HG03469 (cell line): ENCODE results near the gene STX8.
"Not testable (repeated sequence)": the region's sequence is repeated elsewhere in the genome, so short reads cannot be mapped to it uniquely, and the experiment has no call there.

Experiments used
- ATAC-seq: cut with Tn5 transposase; IDR thresholded peaks from one replicate; pipeline ENCODE4 v1.9.1; 2021; ENCODE audit warnings: mild to moderate bottlenecking, moderate library complexity, moderate number of reproducible peaks; ENCODE audit not compliant: unreplicated experiment

The STX8 gene

GRCh38 chr17:9271989-9272388, 303.6 kb downstream of the STX8 start:
- ATAC-seq = no peak

DNA sequence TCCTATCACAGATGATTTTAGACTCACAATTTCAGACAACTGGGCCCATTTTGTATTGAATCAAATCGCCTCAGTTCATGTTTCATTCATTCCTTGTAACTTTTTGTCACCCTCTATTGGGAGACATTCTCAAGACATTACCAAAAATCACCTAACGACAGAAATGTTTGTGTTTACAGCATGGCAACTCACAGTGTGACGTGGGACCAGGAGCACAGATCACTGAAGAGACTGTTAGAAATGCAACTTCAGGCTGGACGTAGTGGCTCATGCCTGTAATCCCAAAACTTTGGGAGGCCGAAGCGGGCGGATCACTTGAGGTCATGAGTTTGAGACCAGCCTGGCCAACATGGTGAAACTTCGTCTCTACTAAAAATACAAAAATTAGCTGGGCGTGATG, 304.7 kb downstream of the STX8 start:
- no peak for ATAC-seq

DNA sequence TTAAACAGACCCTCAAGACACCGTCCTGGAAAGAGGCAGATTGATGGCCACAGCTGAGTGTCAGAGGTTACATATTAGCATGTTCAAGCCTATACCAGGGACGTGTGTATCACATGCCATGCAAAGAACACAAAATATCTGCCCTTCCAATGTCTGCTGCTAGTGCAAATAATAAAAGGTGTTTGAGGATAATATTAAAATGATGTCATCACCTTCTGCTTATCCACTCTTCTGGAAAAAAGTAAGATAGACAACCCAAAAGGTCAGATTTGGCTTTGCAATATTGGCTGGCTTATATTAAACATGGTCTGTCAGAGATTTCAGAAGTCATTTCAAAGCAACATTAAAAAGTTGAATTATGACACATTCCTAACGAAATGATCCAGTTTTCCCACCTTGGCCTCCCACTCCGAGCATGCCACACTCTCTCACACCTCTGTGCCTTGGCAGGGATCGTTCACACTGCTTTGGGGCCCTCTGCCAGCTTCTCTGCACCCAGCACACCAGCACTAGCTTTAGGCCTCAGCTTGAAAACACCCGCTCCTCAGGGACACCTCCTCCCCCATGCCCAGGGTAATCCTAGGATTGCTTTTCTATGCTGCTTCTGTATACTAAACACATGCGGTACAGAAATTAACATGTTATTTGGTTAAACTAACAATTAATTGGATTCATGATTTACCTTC, 306.1 kb downstream of the STX8 start:
- no peak for ATAC-seq

DNA sequence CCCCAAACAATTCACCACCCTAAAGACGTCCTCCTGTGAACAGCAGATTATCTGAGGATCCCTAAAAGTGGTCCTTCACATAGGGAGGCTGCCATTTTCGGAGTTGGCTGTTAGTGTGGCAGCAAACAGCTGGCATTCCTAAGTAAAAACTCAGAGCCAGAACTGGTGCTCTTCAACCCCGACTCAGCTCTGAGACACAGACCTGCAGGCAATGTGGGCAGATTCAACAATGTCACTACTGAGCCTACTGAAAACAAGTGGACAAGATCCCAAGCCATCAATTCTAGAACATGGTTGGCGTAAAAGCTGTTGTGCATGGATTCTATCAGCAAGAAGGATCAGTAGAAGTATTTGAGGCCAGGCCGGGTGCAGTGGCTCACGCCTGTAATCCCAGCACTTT, 307.1 kb downstream of the STX8 start:
- no peak for ATAC-seq

DNA sequence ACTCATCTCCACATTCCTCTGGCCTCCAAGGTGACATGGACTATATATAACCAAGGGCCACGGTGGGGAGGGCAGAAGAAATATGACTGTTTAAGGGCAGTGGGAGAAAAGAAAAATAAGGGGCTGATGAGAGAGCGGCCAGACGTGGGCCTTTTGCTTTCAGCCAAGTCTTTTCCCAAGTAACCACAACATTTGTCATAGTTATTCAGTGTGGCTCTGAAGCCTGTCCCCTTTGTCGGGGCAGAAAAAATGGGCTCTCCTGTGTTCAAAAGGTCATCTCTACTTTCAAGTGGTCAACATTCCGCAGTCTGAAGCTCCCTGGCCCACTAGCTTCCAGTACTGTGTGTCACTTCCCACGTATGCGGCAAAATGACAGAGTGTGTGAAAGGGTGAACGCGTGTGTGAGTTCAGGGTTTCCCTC, 308.9 kb downstream of the STX8 start:
- ATAC-seq = no peak

DNA sequence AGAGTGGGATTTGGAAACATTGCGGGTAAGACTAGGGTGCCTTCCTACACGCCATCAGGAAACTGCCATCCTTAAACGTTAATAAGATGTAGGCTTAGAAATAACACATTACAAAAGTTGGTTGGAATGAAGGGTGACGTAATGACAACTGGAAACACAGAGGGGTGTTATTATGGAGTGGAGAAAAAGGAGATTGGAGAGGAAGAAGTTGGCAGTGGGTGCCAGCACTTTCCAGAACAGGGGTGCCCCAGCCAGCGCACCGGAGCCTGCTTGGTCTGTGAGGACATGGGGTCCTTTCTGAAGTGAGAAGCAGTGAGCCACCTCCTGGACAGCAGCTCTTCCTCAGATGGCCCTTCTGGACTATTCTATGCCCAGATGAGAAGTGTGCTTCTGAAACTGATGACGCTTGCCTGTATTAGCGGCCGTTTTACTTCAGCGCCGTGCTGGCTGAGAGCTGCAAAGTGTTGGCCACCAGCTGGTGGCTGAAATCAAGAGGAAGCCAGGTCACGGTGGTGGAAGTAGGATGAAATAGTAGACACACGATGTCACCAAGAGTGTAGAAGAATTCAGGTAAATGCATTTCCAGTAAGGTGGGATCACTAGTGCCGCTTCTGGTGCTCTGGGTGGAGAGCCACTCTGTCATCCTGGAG, 309.5 kb downstream of the STX8 start:
- no peak for ATAC-seq

- no peak for ATAC-seq
These were observed 314.3 kb downstream of the STX8 start for GRCh38 chr17:9261081-9262012.

DNA sequence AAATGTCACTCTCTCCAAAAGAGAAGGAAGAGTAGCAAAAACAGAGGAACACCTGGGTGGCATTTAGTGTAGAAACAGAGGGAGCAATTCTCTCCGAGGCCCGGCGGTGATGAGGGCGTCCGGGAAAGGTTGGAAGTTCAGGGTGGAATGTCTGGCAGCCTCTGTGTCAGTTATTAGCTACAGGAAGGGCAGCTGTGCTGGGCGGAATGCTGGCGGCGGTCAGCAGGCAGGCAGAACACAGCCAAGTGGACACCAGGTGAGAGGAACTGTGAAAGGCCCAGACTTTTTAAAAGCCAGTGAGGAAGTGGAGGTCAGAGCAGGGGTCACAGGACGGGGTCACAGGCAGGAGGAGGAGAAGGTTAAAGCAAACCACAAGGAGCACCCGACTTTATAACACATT, 316.2 kb downstream of the STX8 start:
- ATAC-seq = no peak

- no peak for ATAC-seq
These were observed 317.3 kb downstream of the STX8 start for GRCh38 chr17:9258115-9259015.

GRCh38 chr17:9257630-9257965, 318.0 kb downstream of the STX8 start:
- ATAC-seq = not testable (repeated sequence)

DNA sequence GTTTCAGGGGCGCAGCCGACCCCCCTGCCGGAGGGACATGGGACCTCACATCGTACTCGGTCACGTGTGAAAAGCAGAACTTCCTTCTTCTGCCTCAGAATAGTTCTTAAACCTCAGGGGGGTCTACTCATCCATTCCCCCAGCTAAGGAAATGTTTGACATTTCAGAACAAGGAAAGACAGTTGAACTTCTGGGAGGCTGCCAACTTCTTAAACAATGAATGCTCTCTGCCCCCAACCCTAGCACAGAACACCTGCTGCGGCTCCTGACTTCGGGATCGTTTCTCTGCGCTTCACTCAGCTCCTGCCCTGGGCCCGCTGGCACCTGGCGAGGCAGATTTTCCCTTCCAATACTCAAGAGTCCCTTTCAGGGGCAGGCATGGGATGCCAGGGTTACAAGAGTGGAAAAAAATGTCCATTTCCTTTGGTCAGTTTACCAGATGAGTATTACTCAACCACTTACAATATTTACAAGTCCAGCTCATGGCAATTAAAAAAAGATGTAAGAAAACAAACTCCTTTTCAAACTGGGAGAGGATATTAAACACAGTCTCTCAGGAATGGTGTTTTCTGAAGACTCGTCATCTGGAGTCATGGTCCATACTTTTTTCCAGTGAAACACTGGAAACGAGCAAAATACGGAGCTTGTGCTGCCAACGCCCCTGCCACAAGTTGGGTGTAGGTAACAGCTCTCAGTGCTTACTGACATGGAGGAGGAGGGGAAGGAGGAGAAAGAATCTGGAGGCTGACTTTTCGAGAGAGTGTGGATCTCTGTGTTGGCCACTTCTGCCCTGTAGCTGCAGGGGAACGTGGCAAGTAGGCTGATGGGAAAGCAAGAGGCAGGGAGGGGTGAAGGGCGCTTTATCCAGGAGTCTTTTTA, 318.6 kb downstream of the STX8 start:
- ATAC-seq = no peak

GRCh38 chr17:9256361-9256750, 319.3 kb downstream of the STX8 start:
- ATAC-seq = no peak

DNA sequence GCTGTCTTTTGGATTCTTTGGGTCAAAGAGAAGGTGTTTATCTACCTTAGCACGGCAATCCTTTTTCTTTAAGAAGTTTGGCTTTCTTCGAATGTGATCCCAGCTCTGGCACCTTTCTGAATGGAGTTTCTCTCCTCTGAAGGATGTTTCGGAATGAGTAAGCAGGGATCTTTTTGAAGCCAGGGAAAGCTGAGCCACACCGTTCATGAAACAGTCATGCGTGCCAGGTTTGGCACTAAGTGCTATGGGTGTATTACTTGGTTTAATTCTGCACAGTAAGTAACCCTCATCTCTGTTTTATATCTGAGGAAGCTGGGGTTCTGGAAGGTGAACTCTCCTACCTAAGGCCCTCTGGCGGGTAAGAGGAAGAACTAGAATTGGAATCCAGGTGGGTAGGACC, 319.8 kb downstream of the STX8 start:
- no peak for ATAC-seq

GRCh38 chr17:9254841-9255240, 320.8 kb downstream of the STX8 start:
- no peak for ATAC-seq

DNA sequence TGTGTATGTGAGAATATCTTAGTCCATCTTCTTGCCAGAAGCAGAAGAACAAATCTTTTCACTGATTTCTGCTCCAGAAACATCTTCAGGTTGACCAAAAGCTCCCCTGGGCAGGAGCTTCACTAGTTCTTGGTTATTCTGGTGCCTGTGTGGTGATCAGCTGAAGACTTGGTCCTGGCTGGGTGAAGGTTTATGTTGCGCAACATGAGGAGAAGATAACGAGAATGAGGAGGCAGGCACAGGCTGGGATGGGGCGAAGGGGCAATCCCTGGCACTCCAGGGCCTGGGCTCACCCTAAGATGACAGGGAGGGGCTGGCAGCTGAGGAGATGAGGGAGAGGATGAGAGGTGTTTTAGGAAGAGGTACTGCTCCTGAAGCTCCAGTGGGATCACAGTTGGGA, 322.3 kb downstream of the STX8 start:
- no peak for ATAC-seq

GRCh38 chr17:9251273-9251672, 324.3 kb downstream of the STX8 start:
- no peak for ATAC-seq

- ATAC-seq = no peak
These were observed 326.2 kb downstream of the STX8 start for GRCh38 chr17:9249245-9249953.

GRCh38 chr17:9247401-9247938, 328.1 kb downstream of the STX8 start:
- ATAC-seq = no peak
